MCF 10A (cell line): Measurements from ENCODE around the gene CTDNEP1. TPM values are rescaled to one million over a fixed set of nuclear protein-coding genes. Genes with fewer than 3 reads are reported as not detected.

Experiments
- BruUV-seq: library from RNA; stranded (reverse); fragments of 400-500 nt; replicated peaks from 2 replicates; lab custom pipeline; 2021; lab: Mats Ljungman, UMichigan
- CTCF ChIA-PET: fragments of 300-600 bp; sonication (Branson Sonifier 250); formaldehyde crosslinking; extraction: SDS; loops from one replicate; lab custom pipeline; 2021; ENCODE audit warnings: antibody characterized with exemption, inconsistent platforms; lab: Yijun Ruan, JAX
- POLR2A ChIA-PET: fragments of 300-600, 350-650 bp; sonication (Branson Sonifier 250); formaldehyde crosslinking; extraction: SDS; loops from one replicate; lab custom pipeline; 2020; ENCODE audit warnings: antibody characterized with exemption, inconsistent platforms; lab: Yijun Ruan, JAX
- DNase-seq: peaks from one replicate; pipeline ENCODE4 v3.0.0-alpha.2; 2018; ENCODE audit not compliant: unreplicated experiment
- H3K27ac Mint-ChIP-seq: one replicate; pipeline ENCODE4 v1.8.0; 2022; ENCODE audit warnings: mild to moderate bottlenecking, low read depth, mixed read lengths; ENCODE audit not compliant: unreplicated experiment
- H3K27me3 Mint-ChIP-seq: one replicate; pipeline ENCODE4 v1.8.0; 2022; ENCODE audit warnings: mixed read lengths; ENCODE audit not compliant: insufficient read depth, unreplicated experiment
- H3K36me3 Mint-ChIP-seq: one replicate; pipeline ENCODE4 v1.8.0; 2022; ENCODE audit warnings: mild to moderate bottlenecking, moderate library complexity, mixed read lengths; ENCODE audit not compliant: insufficient read depth, unreplicated experiment
- H3K4me1 Mint-ChIP-seq: one replicate; pipeline ENCODE4 v1.8.0; 2022; ENCODE audit warnings: mixed read lengths; ENCODE audit not compliant: insufficient read depth, unreplicated experiment
- H3K4me3 Mint-ChIP-seq: one replicate; pipeline ENCODE4 v1.8.0; 2022; ENCODE audit warnings: mild to moderate bottlenecking, moderate library complexity, mixed read lengths; ENCODE audit not compliant: unreplicated experiment
- H3K9me3 Mint-ChIP-seq: one replicate; pipeline ENCODE4 v1.8.0; 2022; ENCODE audit warnings: mixed read lengths; ENCODE audit not compliant: unreplicated experiment
- CTCF ChIP-seq: fragments of 200-600 bp; IDR thresholded peaks from one replicate; pipeline ENCODE4 v1.8.0; 2022; ENCODE audit warnings: antibody characterized with exemption, mild to moderate bottlenecking; ENCODE audit not compliant: unreplicated experiment
- intact Hi-C: fragments of 100-400 bp; cut with micrococcal nuclease; formaldehyde crosslinking; loops from 2 replicates; pipeline ENCODE4 v1.14.1; 2022
- total RNA-seq: library from RNA; stranded (reverse); gene quantifications from 2 replicates; pipeline ENCODE4 v1.2.3, GENCODE V29; 2022

Gene CTDNEP1
- total RNA-seq, 1 experiment from 2014 or later = 148 TPM

GRCh38 chr17:7292194-7292593, 40.7 kb upstream of the CTDNEP1 start:
- no peaks in the 10 kb centered on the region for H3K9me3 Mint-ChIP-seq
- H3K27ac Mint-ChIP-seq = no peak overlapping the region
- DNase-seq = no peak
- intact Hi-C loops = no loop called here
- H3K4me3 Mint-ChIP-seq = no peak overlapping the region
- no peak for TF ChIP-seq CTCF
- ChIA-PET POLR2A (interaction anchor here (0.6 to 3.1 kb wide), 5 partner anchors 11 to 125 kb away, joined by 3 to 30 read pairs (median 9); partner anchors contain the start of genes GABARAP, NEURL4 and SLC2A4), CTCF (interaction anchor here (0.5 to 3.6 kb wide), 7 partner anchors 10 to 1700 kb away, joined by 3 to 23 read pairs (median 4); partner anchors contain the start of genes NAA38 and SLC2A4)
- H3K36me3 Mint-ChIP-seq = peaks cover 10% of the 10 kb centered on the region
- peaks cover 17% of the 10 kb centered on the region for H3K4me1 Mint-ChIP-seq
- BruUV-seq = no TSS peak
- peaks cover 17% of the 10 kb centered on the region for H3K27me3 Mint-ChIP-seq

- intact Hi-C loops = no loop called here
- no peak for DNase-seq
- Mint-ChIP-seq H3K27ac (no peak overlapping the region), H3K4me3 (no peak overlapping the region), H3K36me3 (peaks cover 10% of the 10 kb centered on the region), H3K27me3 (peaks cover 22% of the 10 kb centered on the region), H3K4me1 (peaks cover 11% of the 10 kb centered on the region), H3K9me3 (no peaks in the 10 kb centered on the region)
- no peak for TF ChIP-seq CTCF
- CTCF ChIA-PET = interaction anchor here (0.7 to 3.6 kb wide), 2 partner anchors 11 kb away, joined by 3 to 23 read pairs; partner anchors contain the start of gene SLC2A4
- no TSS peak for BruUV-seq
- POLR2A ChIA-PET = no interaction called here
These were observed 39.2 kb upstream of the CTDNEP1 start for GRCh38 chr17:7290685-7291084.

DNA sequence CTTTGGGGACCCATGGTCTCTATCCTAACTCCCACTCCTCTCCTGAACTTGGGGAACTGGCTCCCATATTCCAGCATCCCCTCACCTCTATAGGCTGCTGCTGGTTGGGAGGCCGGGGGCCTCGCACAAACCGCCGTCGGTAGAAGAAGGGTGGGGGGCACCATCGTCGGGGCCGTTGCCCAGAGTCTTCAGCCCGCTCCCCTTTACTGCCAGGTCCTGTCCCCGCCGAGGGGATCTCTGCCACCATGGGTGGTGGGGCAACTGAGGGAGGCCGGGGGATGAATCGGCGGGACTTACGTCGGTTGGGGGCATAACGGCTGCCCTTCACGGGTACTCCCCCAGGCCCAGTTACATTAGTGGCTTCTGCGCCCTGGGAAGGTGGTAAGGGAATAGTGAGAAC, 38.6 kb upstream of the CTDNEP1 start:
- Mint-ChIP-seq H3K4me1 (peaks cover 11% of the 10 kb centered on the region), H3K9me3 (no peaks in the 10 kb centered on the region), H3K27ac (no peak overlapping the region), H3K27me3 (peaks cover 22% of the 10 kb centered on the region), H3K4me3 (no peak overlapping the region), H3K36me3 (peaks cover 5% of the 10 kb centered on the region)
- ChIA-PET CTCF (interaction anchor here (0.7 kb wide), 1 partner anchor 10 kb away, joined by 3 read pairs; no protein-coding TSS in a partner anchor), POLR2A (no interaction called here)
- BruUV-seq = no TSS peak
- intact Hi-C loops = no loop called here
- no peak for TF ChIP-seq CTCF
- DNase-seq = no peak

- Mint-ChIP-seq H3K27me3 (peaks cover 22% of the 10 kb centered on the region), H3K36me3 (no peaks in the 10 kb centered on the region), H3K9me3 (no peaks in the 10 kb centered on the region), H3K4me1 (peaks cover 11% of the 10 kb centered on the region), H3K4me3 (no peak overlapping the region), H3K27ac (no peak overlapping the region)
- intact Hi-C loops = no loop called here
- ChIA-PET CTCF (interaction anchor here (0.7 kb wide), 1 partner anchor 9 kb away, joined by 3 read pairs; no protein-coding TSS in a partner anchor), POLR2A (no interaction called here)
- TF ChIP-seq CTCF = no peak
- no peak for DNase-seq
- no TSS peak for BruUV-seq
These were observed 37.9 kb upstream of the CTDNEP1 start for GRCh38 chr17:7289256-7290032.
